Measurements from ENCODE around the gene IGIP.
"Not testable (repeated sequence)": the region's sequence is repeated elsewhere in the genome, so short reads cannot be mapped to it uniquely, and the experiment has no call there.

Gene IGIP

GRCh38 chr5:140140435-140140834, 14.7 kb downstream of the IGIP start:
- no peak for DNase-seq (ENCODE audit: low spot score)

DNA sequence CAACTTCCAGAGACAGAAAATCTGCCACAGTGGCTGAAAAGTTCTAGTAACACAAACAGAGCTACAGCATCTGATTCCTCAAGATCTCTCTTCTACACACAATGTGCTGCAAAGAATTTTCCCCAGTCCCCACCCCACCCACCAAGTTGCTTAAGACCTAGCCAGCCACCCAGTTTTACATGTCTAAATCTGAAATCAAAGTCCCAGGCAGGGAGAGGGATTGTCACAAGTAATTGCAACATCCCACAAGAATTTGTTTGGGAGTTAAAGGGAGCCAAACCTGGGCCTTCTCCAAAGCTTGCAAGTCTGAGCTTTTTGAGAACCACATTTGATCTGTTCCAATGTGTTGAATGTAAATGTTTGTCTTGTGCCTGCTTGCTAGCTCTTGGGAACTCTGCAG, 15.5 kb downstream of the IGIP start:
- no peak for DNase-seq (ENCODE audit: low spot score)

- DNase-seq (ENCODE audit: low spot score): no peak
These were observed 16.5 kb downstream of the IGIP start for GRCh38 chr5:140142246-140142645.

- DNase-seq (ENCODE audit: low spot score): no peak
These were observed 17.1 kb downstream of the IGIP start for GRCh38 chr5:140142856-140143255.

DNA sequence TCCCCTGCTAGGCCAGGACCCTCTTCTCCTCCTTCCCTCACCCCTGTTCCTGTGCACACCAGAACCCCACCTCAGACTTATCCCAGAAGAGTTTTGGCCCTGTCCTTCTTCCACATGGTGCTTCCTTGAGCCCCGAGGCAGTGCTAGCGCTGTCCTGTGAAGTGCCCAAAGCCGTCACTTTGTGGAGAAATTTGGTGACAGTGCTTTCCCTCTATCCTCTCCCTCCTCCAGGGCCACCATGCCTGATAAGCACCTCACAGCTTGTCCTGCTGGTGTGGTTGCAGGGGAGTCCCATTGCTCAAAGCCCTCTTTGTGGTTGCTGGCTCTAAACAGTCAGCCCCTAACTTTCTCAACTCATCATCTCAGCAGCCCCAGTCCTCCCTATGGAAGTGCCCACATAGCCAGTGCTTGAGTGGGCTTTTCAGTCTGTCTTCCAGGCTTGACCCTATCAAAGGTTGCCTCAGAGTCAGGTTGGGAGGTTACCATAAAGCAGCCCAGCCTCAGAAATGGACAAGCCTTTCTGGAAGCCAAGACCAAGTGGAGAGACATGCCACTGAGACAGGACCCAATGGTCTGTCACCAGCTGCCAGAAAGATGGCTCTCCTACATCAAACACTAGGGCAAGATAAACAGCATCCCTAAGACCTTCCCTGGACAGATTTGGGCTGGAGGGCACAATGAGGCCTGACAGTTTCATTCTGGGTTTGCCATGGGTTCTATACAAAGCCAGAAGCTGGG, 18.0 kb downstream of the IGIP start:
- no peak for DNase-seq (ENCODE audit: low spot score)

- DNase-seq (ENCODE audit: low spot score): no peak
These were observed 19.5 kb downstream of the IGIP start for GRCh38 chr5:140145256-140145655.

DNA sequence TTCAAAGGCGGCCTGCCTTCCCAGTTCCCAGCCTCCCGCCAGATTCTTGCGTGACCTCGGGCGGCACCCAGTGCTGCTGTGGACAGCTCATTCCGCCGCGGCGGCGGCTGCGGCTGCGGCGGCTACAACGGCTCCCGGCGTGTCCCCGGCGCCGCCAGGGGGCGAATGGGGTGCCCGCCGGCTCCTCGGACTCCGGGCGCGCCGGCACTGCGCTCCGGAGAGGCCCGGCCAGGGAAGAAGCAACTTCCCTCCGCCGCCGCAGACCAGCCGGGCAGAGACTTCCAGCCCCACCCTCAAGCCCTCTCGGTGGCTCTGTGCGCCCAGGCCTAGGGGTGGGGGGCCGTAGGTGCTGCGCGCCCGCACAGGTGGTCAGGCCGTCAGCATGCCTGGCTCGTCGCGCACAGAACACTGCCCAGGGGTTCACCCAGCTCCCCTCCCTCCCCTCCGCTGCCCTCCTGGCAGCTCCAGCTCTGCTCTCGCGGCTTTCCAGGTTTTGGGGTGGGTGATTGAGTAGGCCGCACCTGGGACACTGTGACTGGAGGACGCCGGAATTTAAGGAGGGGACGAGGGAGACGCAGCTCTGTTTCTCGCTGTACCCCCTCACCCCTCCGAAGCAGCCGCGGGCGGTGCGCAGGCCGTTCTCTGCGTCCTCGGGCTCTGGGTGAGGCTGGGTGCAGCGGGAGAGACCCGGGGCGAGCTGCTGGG, 20.2 kb downstream of the IGIP start:
- peak; percentile 45 for DNase-seq (ENCODE audit: low spot score)

DNA sequence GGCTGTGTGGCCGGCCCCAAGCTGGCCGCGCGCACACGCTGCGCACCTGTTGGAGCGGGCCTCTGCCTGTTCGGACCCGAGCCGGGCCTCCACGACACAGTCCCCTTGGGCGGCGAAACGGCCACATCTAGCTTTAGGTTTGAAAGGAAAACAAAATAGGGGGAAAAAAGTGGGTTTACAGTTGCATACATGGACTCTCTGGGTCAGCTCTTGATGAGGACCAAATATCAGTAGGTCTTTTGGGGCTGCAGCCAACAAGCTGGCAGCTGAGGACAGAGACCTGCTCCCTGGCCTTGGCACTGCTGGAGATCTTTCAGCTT, 20.7 kb downstream of the IGIP start:
- DNase-seq (ENCODE audit: low spot score): no peak

DNA sequence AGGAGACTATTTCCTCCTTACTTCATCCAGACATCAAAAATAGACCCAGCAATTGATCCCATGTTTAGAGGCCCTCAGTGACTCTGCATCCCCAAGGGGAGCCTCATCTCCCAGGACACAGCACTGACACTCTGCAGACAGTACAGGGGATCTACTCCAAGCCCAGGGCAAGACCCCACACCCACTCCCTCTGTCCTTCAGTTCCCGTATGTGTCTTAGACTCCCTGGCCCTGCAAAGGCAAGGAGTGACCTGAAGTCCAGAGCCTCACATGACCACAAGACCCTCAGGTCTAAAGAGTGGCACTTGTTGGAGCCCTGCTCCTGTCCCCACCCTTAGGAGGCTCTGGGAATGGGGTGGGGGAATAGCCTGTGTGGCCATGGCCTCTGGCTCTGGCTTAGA, 21.7 kb downstream of the IGIP start:
- no peak for DNase-seq (ENCODE audit: low spot score)

GRCh38 chr5:140148508-140148907, 22.8 kb downstream of the IGIP start:
- no peak for DNase-seq (ENCODE audit: low spot score)

GRCh38 chr5:140150201-140150600, 24.5 kb downstream of the IGIP start:
- DNase-seq (ENCODE audit: low spot score): no peak

DNA sequence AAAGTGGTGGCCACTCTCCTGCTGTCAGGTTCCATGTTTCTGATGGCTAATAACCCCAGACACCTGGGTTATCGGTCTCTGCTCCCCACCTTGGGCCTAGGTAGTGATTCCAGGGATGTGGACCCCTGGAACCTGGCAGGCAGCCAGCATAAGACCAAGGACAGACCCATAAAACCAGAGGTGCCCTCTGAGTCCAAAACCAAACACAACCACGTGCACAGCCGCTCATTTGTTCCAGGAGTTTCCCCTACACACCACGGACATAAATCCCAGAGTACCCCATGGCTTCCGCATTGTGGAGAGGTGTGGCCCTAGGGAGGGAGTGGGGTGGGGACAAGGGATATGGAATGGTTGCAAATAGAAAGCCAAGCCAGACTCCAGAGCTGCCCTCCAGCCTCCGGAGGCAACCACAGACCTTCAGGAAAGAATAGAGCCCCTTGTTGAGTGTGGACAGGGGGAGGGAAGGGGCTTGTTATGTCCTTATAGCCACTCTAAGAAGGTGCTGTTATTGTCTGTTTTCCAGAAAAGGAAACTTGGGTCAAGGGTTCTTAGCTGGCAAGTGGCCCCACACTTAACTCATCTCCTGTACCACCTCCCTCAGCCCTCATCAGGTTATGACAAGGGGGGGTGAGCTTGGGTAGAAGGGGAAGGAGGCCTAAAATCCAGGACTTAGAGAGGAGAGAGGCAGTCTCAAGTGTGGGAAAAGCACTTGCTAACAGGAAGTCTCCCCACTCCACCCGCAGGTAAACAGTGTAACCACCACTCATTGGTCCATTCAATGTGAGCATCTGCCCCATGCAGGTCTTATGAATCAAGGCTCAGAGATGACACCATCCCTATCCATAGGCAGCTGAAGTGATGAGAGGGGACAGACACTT, 25.6 kb downstream of the IGIP start:
- no peak for DNase-seq (ENCODE audit: low spot score)

DNA sequence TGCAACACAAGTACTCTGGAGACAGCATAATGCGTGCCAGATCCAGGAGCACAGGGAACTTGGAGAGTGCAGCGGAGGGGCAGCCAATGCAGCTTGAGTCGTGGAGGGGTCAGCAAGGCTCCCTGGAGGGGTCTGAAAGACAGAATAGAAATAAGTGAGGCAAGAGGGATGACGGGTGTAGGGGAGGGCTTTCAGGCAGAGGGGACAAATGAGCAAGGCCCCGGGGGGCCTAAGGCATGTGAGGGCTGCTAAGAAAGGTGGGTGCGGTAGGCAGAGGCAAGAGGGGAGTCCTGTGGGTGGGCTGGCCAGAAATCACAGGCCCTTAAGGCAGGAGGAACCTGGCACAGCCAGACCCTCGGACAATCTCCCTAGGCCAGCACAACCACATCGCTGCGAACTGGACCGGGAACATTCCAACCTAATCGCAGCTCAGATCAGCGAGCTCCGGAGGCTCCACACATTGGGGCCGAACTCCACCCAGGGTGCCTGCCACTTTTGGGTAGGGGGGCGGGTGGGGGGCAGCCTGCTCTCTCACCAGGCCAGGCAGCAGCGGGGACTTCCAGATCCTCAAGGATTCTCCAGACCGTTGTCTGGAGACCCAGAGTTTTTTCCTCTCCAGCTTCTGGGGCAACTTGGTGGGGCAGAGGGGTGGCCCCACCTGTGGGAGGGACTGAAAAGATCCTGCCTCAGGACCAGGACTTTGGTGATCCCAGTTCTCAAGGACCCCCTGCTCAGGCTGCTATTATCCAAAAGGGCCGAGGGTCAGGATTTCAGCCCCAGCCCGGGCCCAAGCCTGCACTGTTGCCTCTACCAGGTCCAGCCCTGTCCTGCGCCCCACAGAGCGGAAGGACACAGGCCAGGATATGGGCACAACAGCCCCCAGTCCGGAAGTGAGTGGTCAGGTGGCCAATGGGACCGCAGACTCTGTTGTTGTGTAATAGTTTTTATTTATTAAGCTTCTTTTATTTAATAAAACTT, 26.6 kb downstream of the IGIP start:
- DNase-seq (ENCODE audit: low spot score): no peak

DNA sequence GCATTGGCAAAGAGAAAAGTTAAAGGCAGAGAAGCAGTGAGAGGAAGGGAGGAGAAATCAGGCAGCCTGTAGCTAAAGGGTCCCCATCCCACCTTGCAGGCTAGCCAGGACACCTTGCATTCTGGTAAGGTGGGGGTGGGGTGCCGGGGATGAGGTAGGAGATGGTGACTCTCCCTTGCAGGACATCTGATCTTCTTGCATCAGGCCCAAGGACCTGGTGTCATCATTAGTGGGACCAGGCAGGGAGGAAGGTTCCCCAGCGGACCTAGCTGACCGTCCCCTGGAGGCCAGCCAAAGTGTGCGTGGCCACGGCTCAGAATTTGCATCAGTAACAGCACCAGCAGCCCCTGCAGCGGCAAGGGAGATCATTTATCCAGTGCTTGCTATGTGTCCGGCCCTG, 27.5 kb downstream of the IGIP start:
- no peak for DNase-seq (ENCODE audit: low spot score)

DNA sequence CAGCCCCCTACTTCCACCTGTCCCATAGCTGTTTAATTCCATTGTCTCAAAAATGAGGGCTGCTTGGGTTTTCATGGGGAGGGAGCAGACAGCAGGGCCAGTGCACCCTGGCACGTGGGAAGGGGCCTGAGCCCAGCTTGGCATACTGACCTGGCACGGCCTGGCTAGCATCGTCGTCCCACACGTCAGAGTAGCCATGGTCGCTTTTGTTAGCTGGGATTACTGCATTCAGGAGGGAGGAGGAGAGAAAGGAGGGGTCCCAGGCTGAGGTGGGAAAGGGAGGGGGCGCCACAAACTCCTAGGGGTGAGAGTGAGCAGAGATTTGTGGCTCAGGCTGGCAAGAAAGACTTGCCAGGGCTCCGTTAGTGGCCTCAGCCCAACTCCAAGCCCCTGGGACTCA, 28.2 kb downstream of the IGIP start:
- no peak for DNase-seq (ENCODE audit: low spot score)

DNA sequence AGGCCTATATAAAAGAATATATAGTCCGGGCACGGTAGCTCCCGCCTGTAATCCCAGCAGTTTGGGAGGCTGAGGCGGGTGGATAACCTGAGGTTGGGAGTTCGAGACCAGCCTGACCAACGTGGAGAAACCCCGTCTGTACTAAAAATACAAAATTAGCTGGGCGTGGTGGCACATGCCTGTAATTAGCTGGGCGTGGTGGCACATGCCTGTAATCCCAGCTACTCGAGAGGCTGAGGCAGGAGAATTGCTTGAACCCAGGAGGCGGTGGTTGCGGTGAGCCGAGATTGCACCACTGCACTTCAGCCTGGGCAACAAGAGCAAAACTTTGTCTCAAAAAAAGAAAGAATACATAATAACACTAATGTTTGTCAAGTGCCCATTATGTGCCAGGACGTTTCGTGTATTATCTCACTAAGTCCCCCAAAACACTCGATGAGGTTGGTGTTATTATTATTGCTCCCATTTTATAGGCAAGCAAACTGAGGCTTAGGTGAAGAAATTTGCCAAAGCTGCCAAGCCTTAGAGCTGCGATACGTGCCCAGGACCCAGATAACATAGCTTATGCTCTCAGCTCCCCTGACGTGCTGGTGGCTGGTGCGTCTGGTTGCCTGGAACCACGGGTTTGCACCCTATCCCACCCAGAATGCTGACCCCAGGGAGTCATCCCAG, 29.1 kb downstream of the IGIP start:
- DNase-seq (ENCODE audit: low spot score): not testable (repeated sequence)

- DNase-seq (ENCODE audit: low spot score): peak; percentile 77
These were observed 31.5 kb downstream of the IGIP start for GRCh38 chr5:140157032-140157781.

DNA sequence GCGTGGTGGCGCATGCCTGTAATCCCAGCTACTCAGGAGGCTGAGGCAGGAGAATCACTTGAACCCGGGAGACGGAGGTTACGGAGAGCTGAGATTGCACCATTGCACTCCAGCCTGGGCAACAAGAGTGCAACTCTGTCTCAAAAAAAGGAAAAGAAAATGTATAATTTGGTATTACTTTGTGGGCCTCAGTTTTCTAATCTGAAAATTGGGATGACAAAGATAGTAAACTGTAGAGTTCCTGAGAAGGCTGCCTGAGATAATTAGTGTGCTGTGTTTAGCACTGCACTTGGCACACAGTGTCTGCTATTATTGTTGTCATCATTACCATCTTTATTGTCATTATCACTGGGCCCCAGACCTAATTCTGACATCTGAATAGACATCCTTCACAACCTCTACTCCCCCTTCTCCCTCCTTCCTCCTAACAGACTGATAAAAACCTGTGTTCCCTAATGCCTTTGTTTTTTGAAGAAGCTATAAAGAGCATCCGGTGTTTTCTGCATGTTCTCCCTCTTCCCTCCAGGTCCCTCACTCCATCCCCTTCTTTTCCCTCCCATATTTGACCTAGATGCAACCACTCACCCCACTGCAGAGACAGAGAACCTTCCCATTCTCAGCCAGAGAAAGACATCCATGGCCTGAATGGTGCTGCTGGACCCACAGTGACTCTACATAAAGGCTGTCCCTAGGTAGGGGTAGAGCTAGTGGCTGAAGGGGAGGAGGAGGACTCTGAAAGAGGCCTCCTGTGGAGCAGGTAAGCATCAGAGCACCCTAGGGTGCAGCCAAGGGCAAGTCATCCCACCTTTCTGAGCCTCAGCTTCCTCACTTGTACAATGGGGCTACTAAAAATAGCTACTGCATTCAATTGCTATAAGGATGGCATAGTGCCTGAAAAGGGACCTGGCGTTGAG, 33.5 kb downstream of the IGIP start:
- no peak for DNase-seq (ENCODE audit: low spot score)

- DNase-seq (ENCODE audit: low spot score): no peak
These were observed 36.5 kb downstream of the IGIP start for GRCh38 chr5:140162275-140162674.

Measured in SK-N-DZ (cell line).